Measurements from ENCODE around the gene CRYBG1.
A peak's percentile ranks its signal among the peaks of the same experiment; 100 is the strongest.

CRYBG1 gene, protein sequence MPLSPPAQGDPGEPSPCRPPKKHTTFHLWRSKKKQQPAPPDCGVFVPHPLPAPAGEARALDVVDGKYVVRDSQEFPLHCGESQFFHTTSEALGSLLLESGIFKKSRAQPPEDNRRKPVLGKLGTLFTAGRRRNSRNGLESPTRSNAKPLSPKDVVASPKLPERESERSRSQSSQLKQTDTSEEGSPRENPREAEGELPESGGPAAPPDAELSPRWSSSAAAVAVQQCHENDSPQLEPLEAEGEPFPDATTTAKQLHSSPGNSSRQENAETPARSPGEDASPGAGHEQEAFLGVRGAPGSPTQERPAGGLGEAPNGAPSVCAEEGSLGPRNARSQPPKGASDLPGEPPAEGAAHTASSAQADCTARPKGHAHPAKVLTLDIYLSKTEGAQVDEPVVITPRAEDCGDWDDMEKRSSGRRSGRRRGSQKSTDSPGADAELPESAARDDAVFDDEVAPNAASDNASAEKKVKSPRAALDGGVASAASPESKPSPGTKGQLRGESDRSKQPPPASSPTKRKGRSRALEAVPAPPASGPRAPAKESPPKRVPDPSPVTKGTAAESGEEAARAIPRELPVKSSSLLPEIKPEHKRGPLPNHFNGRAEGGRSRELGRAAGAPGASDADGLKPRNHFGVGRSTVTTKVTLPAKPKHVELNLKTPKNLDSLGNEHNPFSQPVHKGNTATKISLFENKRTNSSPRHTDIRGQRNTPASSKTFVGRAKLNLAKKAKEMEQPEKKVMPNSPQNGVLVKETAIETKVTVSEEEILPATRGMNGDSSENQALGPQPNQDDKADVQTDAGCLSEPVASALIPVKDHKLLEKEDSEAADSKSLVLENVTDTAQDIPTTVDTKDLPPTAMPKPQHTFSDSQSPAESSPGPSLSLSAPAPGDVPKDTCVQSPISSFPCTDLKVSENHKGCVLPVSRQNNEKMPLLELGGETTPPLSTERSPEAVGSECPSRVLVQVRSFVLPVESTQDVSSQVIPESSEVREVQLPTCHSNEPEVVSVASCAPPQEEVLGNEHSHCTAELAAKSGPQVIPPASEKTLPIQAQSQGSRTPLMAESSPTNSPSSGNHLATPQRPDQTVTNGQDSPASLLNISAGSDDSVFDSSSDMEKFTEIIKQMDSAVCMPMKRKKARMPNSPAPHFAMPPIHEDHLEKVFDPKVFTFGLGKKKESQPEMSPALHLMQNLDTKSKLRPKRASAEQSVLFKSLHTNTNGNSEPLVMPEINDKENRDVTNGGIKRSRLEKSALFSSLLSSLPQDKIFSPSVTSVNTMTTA (N-terminal part only)

DNA sequence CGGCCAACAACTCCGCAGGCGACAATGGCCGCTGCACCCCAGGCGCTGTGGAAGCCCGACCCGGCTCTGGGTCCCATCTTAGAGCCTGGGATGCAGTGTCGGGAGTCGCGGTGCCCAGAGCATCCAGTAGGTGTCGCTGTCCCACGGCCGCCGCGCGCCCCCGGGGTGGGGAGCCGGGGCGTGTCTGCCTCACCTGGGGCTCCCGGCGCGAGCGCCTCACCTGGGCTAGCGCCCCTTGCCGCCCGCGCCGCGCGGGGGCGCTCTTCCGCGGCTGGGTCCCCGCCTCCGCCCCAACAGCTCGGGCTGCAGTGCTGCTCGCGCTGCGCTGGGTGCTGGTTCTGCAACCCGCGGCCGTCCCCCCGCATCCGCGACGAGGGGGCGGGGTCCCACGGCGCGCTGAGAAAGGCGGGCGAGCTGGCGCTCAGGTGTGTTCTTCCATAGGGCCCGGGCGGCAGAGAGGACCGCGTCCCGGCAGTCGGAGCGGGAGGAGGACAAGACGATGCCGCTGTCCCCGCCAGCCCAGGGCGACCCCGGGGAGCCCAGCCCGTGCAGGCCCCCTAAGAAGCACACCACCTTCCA is at the start of gene CRYBG1:
TSS of gene CRYBG1 (plus strand) at position 308 of the 579 bp plus-strand sequence. CDS start at position 500, 192 bp downstream.
- DNase-seq (ENCODE audit: low spot score) = peak; percentile 90

DNA sequence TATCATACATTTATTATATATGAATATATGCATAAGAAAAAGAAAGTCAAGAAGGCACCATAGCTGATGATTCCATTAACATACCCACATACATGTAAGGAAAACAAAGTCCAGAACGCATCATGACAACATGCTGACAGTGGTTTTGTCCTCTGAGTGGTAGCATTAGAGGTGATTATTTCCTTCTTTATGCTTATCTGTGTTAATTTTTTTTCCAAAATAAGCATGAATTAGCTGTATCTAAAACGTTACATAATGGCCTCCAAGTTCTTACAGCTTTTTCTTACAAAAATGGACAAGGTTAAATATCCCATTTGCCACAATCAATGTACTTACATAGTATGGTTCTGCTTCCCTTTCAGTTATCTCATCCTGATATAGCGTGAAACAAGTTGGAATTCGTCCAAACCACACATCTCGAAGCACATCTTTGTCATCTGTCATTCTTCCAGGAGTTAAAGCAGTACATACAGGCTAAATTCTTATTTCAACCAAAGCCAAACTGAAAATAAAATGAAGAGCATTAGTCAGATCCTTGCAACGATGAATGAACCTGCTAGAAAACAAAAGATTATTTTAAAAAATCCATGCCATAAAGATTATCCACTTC is 44.6 kb upstream of the CRYBG1 start:
- DNase-seq (ENCODE audit: low spot score) = no peak

DNA sequence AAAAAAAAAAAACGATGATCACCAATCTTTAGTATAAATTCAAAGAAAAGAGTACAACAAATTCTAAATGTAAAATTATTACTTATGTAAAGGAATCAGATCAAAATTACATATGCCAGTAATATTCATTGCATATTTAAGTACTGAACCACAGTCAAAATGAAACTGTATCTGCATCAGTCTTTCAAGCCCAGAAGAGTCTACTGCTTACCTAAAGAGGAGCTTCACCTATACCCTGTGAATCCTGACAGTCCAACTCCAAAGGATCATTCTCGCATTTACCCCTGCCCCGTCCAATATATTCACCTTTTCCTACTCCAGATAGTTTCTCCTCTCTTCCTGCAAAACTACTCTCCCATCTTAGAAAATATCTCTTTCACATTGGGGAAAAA is 44.1 kb upstream of the CRYBG1 start:
- DNase-seq (ENCODE audit: low spot score) = no peak

DNA sequence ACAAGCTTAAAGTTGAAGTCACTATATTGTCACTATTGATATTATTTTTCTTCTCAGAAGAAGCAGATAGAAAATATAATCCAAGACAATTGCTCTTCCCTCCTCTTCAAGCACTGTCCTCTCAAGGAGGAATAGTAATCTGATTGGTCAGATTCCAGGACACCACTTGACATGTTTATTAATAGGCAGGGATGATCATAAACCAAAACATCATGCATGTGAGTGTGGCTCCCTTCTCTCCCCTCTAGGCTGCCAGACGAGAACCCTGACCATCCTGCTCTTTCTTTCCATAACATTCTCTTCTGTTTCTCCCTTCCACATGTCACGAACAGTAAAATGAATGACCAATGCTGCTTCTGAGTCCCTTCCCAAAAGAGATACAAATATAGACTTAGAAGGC is 42.5 kb upstream of the CRYBG1 start:
- DNase-seq (ENCODE audit: low spot score) = no peak

DNA sequence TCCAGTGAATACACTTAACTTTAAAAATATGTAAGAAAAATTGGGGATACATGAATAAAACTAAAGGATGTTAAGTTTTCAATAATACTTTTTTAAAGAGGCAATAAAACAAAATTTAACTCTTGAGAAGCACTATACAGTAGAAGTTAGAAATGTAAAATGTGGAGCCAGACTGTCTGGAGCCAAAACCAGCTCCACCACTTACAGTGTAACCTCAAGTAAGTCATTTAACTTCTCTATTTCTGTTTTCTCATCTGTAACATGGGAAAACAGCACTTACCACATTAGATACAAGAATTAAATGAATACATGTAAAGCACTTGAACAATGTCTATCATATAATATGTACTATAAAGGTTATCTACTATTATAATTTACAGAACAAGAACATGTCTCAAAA is 41.7 kb upstream of the CRYBG1 start:
- DNase-seq (ENCODE audit: low spot score) = no peak

DNA sequence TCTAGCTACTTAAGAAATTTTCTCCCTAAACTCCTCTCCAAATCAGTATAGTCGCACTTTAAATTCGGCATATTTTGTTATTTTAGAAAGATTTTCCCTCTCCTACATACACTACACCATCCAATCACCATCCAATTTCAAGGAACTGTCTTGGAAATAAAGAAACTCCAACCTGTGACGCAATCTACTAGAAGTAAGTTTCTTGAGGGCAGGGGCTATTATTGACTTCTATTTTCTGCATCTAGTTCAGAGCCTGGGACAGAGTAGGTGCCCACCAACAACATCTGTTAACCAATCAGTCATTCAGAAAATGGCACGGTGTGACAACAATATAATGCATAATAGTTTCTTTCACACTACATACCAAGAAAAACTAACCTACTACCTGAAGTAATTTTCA is 38.6 kb upstream of the CRYBG1 start:
- DNase-seq (ENCODE audit: low spot score) = no peak

DNA sequence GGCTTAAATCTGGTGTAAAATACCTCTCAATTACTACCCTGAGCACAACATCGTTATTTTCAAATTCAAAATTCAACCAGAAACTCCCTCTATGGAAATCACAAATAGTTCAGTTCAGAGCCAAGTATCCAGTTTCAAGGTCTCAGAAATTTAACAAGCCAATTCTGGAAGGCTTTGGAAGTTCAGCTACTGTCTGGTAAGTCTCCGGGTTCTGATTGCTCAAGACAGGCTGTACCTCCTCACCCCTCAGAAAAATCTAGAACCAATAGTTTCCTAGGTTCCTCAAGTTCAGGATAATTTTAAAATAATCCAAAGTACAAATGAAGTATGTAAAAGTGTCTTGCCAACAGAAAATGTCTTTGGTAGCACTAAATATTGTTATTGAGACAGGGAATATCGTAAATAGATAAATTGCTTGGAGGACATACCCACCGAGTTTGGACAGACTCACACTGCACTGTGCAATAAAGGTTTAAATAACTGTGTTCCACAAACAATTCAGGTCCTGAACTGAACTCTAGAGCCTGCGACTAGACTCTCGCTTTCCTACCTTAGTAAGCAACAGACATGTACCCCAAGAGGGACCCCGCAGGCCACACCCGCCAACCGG is 35.7 kb upstream of the CRYBG1 start:
- no peak for DNase-seq (ENCODE audit: low spot score)

DNA sequence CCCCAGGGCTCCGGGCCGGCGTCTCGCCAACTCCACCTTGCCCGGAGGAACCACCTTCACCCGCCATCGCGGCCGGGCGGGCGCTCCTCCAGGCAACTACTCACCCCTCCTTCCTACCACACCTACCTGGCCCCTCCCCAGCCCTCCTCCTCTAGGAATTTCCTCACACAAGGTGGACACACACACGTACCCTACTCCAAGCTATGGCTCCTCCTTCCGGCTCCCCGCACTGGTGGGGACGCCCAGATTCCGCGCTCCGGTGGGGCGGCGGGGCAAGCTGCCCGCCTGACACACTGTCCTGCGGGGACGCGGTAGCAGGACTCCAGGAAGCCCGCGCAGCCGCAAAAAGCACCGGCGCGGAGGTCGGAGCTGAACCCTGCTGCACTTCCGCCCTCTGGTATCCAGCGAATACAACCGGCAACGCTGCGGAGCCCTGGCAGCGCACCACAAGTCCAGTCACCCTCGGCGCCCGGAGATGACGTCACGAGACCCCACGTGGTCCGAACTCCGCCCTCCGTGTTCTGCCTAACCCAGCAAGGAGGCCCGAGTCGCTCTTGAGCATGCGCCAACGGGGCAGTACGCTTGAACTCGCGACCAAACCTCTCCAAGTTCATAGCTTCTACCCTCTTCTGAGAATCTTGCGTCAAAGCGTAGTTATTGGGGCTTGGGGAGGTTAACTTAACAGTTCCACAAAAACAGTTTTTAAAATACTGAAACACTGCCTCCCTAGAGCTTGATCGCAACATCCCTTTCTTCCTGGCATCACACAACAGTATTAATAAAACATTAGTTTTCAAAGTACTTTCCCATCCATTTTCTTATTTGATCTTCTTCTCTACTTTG is 35.0 kb upstream of the CRYBG1 start, which contains the start of gene ATG5:
TSS of gene ATG5 (minus strand) at position 425 of the 843 bp plus-strand sequence. CDS start 9,552 bp downstream, outside the sequence.
- peak; percentile 100 for DNase-seq (ENCODE audit: low spot score)

DNA sequence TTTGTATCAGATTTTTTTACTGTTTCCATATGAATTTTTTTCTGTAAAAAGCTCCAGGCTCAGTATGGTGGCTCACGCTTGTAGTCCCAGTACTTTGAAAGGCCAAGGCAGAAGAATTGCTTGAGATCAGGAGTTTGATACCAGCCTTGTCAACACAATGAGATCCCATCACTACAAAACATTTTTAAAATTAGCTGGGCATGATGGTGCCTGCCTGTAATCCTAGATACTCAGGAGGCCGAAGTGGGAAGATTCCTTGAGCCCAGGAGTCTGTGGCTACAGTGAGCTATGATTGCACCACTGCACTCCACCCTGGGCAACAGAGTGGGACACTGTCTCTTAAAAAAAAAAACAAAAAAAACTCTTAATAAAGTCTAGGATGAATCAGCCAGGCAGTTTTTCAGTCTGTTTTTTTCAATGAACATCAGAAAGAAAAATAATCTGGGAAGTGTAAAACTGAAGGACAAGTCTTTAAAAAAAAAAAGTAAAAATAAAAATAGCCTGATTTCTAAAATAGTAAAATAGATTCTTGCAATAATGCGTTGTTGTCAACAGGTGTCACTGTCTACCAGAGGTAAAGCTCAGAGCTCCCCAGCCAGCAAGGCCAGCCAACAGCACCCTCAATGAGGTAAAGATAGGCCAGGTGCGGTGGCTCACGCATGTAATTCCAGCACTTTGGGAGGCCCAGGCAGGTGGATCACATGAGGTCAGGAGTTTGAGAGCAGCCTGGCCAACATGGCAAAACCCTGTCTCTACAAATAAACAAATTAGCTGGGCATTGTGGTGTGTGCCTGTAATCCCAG is 25.7 kb upstream of the CRYBG1 start:
- peak; percentile 54 for DNase-seq (ENCODE audit: low spot score)

DNA sequence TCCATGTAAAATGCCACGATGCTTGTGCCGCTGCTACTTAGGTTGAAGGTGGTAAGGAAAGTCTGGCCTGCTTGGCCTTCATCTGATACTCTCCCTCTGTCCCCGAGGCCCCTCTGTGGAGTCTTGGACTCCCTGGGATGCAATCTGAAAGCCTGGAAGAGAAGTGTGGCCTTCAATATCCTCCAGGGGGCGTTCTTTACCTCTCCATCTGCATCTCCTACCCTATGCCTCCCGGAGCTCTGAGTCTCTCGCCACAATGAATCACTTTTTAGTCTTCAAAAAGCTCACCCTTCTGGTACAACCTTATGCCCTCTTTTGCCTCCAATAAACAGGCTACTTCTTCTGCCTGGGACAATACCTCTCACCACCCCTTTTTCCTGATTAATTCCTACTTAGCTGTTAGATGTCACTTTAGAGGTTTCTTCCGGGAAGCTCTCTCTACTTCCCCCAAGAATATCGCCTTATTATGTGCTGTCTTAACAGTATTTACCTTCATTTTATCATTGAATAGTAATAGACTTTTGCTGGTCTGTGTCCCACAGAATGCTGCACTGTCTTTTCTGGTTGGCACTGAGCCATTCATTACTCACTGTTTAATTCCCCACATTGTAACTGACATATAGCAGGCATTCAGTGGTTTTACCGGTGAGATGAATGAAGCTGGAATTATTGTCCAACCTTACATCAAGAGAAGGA is 21.0 kb upstream of the CRYBG1 start:
- DNase-seq (ENCODE audit: low spot score) = peak; percentile 67

DNA sequence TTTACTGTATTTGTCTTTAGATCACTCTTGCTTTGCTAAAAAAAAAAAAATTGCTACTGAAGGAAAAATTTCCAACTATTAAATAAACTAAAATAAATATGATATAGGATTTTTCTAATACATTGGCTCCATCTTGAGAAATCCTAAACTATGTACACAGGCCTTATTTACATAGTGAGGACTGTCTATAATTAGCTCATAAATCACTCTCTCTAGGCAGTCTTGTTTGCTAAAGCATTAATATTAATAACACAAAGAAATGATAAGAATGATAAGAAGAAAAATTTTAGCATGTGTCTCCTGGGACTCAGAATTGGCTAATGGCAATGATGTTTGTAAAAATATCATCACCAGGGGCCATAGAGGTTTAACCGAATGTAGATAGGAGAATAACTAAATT is 13.3 kb upstream of the CRYBG1 start:
- DNase-seq (ENCODE audit: low spot score) = no peak

DNA sequence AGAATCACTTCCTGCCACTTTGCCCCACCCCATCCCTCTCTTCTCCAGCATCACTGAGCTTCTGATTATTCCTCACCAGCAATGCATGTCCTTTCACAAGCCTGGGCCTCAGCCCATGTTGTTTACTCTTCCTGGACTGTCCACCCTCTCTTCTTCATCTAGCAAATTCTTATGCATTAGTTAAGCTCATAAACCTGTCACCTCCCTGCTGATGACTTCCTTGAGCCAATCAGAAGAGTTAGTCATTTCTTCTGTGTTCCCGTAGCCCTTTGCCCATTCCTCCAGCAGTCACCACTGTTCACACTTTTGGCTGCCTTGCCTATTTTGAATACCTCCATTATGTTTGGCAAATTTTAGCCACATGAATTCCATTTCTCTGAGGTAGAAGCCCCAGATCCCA is 4.1 kb upstream of the CRYBG1 start:
- no peak for DNase-seq (ENCODE audit: low spot score)

DNA sequence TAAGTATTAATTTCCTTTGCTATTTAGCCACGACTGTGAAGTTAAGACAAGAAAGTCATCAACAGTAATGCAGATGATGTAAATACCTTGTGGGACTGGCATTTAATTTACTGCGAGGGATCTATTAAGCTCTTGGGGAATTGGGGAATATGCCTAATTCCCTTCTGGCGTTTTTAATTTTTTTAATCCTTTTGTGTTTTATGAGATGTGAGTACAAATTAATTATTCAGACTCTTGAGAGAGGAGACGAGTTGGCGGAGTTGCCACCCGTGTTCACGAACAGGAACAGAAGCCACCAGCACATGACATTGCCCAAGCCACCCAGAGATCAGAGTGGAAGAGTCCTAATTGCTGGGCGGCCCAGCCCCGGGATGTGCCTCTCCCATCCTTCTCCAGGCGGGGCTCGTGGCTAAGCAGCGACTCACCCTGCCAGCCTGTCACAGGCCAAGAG is 533 bp upstream of the CRYBG1 start:
- no peak for DNase-seq (ENCODE audit: low spot score)

DNA sequence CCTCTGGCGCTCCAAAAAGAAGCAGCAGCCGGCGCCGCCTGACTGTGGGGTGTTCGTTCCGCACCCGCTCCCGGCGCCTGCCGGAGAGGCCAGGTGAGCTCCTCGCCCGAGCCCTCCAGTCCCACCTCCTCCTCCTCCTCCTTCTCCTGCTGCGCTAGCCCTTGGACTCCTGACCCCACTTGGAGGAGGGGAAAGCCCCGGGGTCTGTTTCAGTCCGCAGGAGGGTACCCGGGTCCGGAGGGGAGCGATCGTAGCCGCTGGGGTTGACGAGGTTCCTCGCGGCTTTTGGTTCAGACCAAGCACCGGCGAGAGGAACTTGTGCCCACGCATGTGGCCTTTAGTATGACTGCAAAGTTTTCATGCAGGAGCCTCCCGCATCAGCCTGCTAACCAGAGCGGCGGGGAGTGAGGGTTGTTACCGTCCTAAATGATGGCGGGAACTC is 493 bp downstream of the CRYBG1 start:
- DNase-seq (ENCODE audit: low spot score) = peak; percentile 57

DNA sequence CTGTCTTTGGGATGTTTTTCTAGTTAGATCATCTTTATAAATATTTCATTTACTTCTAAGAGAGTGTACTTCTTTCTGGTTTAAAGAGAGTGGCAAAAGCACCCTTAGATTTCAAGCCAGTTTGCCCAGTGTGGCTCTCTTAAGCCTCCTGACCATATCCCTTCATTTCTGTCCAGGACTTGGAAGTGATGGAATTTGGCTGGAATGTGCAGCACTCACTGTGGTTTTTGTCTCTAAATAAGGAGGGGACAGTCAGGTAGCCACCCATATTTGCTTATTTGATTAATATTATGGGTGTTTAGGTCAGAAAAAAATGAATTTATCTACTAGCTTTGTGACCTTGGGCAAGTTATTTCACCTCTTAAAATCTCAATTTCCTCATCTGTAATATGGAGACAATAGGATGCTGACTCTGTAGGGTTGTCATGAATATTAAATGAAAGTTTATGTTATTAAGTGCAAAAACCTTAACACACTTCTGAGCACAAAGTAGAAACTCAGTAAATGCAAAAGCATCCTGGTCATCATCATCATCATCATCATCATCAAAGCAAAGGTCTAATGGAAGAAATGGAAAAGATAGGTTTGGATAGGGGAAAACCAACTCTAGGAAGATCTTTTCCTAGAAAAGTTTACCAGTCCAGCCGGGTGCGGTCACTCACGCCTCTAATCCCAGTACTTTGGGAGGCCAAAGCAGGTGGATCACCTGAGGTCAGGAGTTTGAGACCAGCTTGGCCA is 3.1 kb downstream of the CRYBG1 start:
- no peak for DNase-seq (ENCODE audit: low spot score)

DNA sequence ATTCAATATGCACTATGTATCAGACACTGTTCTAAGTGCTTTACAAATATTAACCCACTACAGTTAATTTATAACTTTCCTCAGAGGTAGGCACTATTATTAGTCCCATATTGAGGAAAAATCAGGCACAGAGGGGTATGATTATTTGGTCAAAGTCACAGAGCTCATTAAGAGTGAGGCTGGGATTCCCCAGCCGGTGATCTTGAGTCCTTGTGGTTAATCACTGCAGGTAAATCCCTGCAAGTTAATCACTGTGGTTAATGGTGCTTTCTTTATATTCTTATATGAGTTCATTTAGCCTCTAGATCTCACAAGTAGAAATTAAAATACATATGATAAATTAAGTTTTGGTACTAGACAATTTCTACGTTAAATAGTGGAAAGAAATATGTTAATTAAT is 9.2 kb downstream of the CRYBG1 start:
- DNase-seq (ENCODE audit: low spot score) = no peak

DNA sequence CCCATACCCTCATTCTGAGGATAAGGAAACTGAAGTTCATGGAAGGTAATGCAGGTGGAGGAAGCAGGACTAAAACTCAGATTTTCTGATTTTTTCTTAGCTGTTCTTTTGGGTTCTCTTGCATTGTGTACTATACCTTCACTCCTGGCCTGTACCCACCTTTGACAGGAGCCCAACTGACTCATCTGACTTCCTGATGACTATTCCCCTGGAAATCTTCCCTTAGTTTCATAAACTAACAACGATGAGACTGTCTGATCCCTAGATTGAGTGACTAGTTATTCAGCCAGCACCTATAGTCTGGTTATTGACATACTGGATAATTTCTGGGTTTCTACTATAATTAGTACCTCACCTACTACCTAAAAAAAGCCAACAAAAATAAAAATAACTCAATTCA is 10.1 kb downstream of the CRYBG1 start:
- no peak for DNase-seq (ENCODE audit: low spot score)
